Gastroesophageal sphincter (tissue), 4 donors: Measurements from ENCODE around the gene LIPC. TPM values are rescaled to one million over a fixed set of nuclear protein-coding genes. Genes with fewer than 3 reads are reported as not detected.

Source experiments
- ATAC-seq: fragments of 150-250 bp; one replicate; pipeline ENCODE4 v1.9.1; 2016; ENCODE audit warnings: mild to moderate bottlenecking, moderate library complexity
- H3K27ac ChIP-seq, 4 donors: fragments of 200-600 bp; sonication (generic) in 3 of 4; 1 replicate in 3 of 4; 2 replicates in 1 of 4; pipeline ENCODE4 v1.5.1; 2016 to 2019
- H3K27me3 ChIP-seq: fragments of 200-600 bp; sonication (generic); one replicate; pipeline ENCODE4 v1.5.1; 2019
- H3K36me3 ChIP-seq, 2 donors: fragments of 200-600 bp; sonication (generic); one replicate each; pipeline ENCODE4 v1.5.1; 2019; ENCODE audit warnings: control low read depth in 1 of 2
- H3K4me1 ChIP-seq, 3 donors: fragments of 200-600 bp; sonication (generic); 1 replicate in 2 of 3; 2 replicates in 1 of 3; pipeline ENCODE4 v1.5.1; 2016 to 2019; ENCODE audit warnings: control low read depth in 2 of 3
- H3K4me3 ChIP-seq, 2 donors: fragments of 200-600 bp; sonication (generic); one replicate each; pipeline ENCODE4 v1.5.1; 2019; ENCODE audit warnings: mild to moderate bottlenecking in 1 of 2, moderate library complexity in 1 of 2
- H3K9me3 ChIP-seq, 3 donors: fragments of 200-600 bp; sonication (generic); one replicate each; pipeline ENCODE4 v1.5.1; 2017 to 2019; ENCODE audit warnings: control low read depth in 2 of 3
- EP300 ChIP-seq: sonication (generic); formaldehyde crosslinking; IDR thresholded peaks from one replicate; pipeline ENCODE4 v1.6.1; 2017; ENCODE audit warnings: antibody characterized with exemption, mild to moderate bottlenecking
- POLR2A ChIP-seq, 2 donors: fragments of 450-650 bp; IDR thresholded peaks; one replicate each; pipeline ENCODE4 v1.6.1; 2017; ENCODE audit warnings: antibody characterized with exemption in 2 of 2, mild to moderate bottlenecking in 2 of 2, moderate library complexity in 1 of 2
- POLR2AphosphoS5 ChIP-seq: sonication (generic); formaldehyde crosslinking; IDR thresholded peaks from one replicate; pipeline ENCODE4 v1.6.1; 2017; ENCODE audit warnings: antibody characterized with exemption
- WGBS, 2 donors: methylation state at CpG; one replicate each; pipeline ENCODE4 v1.1.5; 2018; ENCODE audit warnings: low coverage in 1 of 2; 5-methylcytosine and 5-hydroxymethylcytosine counted together
- total RNA-seq, 4 donors: library from RNA; depleted of rRNA; stranded (reverse); fragments of >200 nt; gene quantifications; one replicate each; pipeline ENCODE4 v1.1.0, GENCODE V29; 2016
- TF ChIP-seq, protein P1 (sequence below), 4 experiments: fragments of 200-600 bp in 2 of 4; fragments of 450-650 bp in 2 of 4; sonication (generic) in 1 of 4; IDR thresholded peaks; one replicate each; pipeline ENCODE4 v1.5.1; 2017 to 2019; ENCODE audit warnings: antibody characterized with exemption in 4 of 4, mild to moderate bottlenecking in 2 of 4, moderate library complexity in 2 of 4

The LIPC gene
- total RNA-seq, 4 donors from 2014 or later: 0.32 to 0.50 TPM; not detected in 2

DNA sequence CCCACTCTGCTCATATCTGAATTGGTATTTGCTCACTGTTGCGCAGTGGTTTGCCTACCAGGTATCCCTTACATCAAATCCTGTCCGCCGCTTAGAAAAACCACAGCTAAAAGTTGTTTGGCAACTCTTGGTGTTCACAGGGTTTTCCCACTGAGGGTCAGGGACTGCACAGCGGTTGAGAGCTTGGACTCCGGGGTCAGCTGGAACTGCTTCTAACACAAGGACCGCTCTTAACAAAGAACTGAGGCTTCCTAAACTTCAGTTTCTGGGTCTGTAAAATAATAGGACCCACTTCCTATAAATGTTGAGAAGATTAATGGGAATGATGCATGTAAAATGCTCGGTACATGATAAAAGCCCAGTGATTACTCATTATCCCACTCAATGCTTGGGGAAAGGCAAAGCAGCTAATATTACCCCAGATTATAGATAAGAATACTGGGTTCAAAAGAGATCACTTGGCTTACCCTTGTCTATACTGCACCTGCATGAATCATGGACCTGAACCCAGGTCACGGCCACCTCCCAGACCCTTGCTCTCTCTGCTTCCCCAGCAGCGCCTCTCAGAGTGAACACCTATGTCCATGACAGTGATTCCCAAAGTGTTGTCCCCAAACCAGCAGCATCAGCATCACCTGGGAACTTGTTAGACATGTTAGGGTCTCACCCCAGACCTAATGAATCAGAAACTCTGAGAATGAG is 36.1 kb downstream of the LIPC start:
- no peak overlapping the region for H3K27ac ChIP-seq
- H3K4me3 ChIP-seq: no peak overlapping the region
- WGBS, 2 donors: 90 to 92% methylated on average over 4 of the region's 9 CpGs
- no peaks in the 10 kb centered on the region for H3K36me3 ChIP-seq
- no peak for ATAC-seq
- H3K4me1 ChIP-seq: no peaks in the 10 kb centered on the region
- no peaks in the 10 kb centered on the region for H3K9me3 ChIP-seq
- H3K27me3 ChIP-seq: no peaks in the 10 kb centered on the region
- TF ChIP-seq, protein P1, sequence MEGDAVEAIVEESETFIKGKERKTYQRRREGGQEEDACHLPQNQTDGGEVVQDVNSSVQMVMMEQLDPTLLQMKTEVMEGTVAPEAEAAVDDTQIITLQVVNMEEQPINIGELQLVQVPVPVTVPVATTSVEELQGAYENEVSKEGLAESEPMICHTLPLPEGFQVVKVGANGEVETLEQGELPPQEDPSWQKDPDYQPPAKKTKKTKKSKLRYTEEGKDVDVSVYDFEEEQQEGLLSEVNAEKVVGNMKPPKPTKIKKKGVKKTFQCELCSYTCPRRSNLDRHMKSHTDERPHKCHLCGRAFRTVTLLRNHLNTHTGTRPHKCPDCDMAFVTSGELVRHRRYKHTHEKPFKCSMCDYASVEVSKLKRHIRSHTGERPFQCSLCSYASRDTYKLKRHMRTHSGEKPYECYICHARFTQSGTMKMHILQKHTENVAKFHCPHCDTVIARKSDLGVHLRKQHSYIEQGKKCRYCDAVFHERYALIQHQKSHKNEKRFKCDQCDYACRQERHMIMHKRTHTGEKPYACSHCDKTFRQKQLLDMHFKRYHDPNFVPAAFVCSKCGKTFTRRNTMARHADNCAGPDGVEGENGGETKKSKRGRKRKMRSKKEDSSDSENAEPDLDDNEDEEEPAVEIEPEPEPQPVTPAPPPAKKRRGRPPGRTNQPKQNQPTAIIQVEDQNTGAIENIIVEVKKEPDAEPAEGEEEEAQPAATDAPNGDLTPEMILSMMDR (IDR thresholded peaks at IDR 0.05): no peak
- no peak for TF ChIP-seq POLR2AphosphoS5
- no peak for TF ChIP-seq POLR2A (IDR thresholded peaks at IDR 0.05)
- TF ChIP-seq EP300: no peak

DNA sequence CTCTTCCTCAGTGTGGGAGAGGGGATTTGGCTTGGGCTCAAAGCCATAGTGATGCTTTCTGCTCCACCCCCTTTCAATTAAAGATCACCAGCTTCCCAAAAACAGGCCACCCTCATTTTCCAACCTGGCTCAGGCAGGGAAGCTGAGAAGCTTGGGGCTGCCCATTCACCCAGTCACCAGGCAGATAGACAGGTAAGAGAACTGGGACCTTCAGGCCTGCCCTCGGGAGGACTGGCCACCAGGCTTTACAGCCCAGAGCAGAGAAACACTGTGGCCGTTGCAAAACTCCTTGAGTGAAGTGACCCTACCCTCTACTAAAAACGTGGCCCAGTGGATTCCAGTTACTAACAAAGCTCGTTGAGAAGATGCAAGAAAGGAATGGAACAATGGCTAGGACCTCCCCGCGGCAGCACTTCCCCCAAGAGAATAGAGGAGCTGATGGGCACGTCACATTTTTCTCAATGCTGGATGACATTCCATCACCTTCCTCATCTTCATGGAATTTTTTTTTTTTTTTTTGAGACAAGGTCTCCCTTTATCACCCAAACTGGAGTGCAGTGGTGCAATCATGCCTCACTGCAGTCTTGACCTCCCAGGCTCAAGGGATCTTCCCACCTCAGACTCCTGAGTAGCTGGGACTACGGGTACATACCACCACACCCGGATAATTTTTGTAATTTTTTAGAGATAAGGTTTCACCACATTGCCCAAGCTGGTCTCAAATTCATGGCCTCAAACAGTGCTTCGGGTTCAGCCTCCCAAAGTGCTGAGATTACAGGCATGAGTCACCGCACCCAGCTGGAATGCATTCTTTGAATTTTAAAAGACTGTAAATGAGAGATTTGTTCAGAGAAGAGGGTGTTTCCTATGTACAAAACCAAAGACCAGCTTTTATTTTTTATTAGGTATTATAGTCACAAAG is 37.9 kb downstream of the LIPC start:
- WGBS, 2 donors: 67 to 90% methylated on average over 2 to 10 of the region's 11 CpGs
- Histone ChIP-seq H3K4me3 (no peak overlapping the region), H3K9me3 (no peaks in the 10 kb centered on the region), H3K27ac (no peak overlapping the region), H3K36me3 (no peaks in the 10 kb centered on the region), H3K4me1 (no peaks in the 10 kb centered on the region), H3K27me3 (no peaks in the 10 kb centered on the region)
- ATAC-seq: peak; percentile 77
- TF ChIP-seq, protein P1 (IDR thresholded peaks at IDR 0.05): no peak
- TF ChIP-seq EP300 (no peak), POLR2A (IDR thresholded peaks at IDR 0.05) (no peak), POLR2AphosphoS5 (no peak)

DNA sequence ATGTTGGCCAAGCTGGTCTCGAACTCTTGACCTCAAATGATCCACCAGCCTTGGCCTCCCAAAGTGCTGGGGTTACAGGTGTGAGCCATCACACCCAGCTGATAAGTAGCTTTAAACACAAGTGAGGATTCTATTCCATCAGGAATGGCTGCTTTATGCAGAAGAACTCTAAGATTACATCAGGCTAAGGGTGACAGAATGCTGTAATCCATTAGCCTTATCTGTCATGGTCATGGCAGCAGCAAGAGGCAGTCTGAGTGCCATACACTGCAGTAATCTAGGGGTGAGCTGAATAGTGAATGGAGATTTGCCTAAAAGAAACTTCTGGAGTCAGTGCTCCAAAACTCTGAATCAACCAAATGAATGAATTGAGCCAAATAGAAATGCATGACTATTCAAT is 39.6 kb downstream of the LIPC start:
- H3K4me3 ChIP-seq: no peak overlapping the region
- H3K36me3 ChIP-seq: no peaks in the 10 kb centered on the region
- no peaks in the 10 kb centered on the region for H3K9me3 ChIP-seq
- no peak for ATAC-seq
- TF ChIP-seq, protein P1 (IDR thresholded peaks at IDR 0.05): no peak
- TF ChIP-seq POLR2A (IDR thresholded peaks at IDR 0.05): no peak
- TF ChIP-seq POLR2AphosphoS5: no peak
- no peak for TF ChIP-seq EP300
- no peaks in the 10 kb centered on the region for H3K27me3 ChIP-seq
- H3K4me1 ChIP-seq: peaks cover 0 to 4% (median 0%) of the 10 kb centered on the region in 3 donors
- no peak overlapping the region for H3K27ac ChIP-seq
- WGBS, 2 donors: no CpG with 5 or more reads among the region's 1 CpG

DNA sequence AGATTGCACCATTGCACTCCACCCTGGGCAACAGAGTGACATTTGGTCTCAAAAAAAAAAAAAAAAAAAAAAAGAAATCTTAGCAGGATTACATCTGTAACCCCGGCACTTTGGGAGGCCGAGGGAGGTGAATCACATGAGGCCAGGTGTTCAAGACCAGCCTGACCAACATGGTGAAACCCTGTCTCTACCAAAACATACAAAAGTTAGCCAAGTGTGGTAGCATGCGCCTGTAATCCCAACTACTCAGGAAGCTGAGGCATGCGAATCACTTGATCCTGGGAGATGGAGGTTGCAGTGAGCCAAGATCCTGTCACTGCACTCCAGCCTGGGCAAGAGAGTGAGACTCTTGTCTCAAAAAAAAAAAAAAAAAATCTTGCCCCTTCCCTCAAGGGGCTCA is 40.4 kb downstream of the LIPC start:
- Histone ChIP-seq H3K9me3 (no peaks in the 10 kb centered on the region), H3K4me3 (no peak overlapping the region), H3K27ac (no peak overlapping the region), H3K4me1 (peaks cover 0 to 13% (median 3%) of the 10 kb centered on the region in 3 donors), H3K27me3 (no peaks in the 10 kb centered on the region), H3K36me3 (no peaks in the 10 kb centered on the region)
- ATAC-seq: no peak
- WGBS, 2 donors: 80 to 92% methylated on average over 1 to 4 of the region's 4 CpGs
- no peak for TF ChIP-seq POLR2A (IDR thresholded peaks at IDR 0.05)
- TF ChIP-seq, protein P1 (IDR thresholded peaks at IDR 0.05): no peak
- no peak for TF ChIP-seq POLR2AphosphoS5
- no peak for TF ChIP-seq EP300
